GM18499 (cell line): ENCODE results near the gene B3GLCT.

Source experiments
- ATAC-seq: cut with Tn5 transposase; IDR thresholded peaks from one replicate; pipeline ENCODE4 v1.9.1; 2021; ENCODE audit warnings: moderate number of reproducible peaks; ENCODE audit not compliant: insufficient read depth, unreplicated experiment

B3GLCT gene

DNA sequence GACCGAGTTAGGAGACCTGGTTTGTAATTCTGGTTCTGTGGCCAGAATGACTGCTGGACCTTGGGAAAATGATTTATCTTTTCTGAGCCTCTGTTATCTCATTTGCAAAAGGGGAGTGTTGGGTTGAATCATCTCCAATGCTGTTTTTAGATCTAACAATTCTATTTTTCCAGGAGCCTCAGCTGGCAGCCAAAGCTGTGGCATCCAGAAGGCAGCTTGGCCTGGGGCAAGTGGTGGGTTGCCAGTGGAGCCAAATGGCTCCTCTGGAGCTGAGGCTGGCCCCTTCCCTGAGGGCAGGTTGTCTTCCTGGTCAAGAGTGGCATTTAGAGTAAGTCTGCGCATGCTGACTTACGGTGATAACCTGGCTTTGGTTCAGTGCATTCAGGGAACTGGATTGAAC lies 21.3 kb downstream of the B3GLCT start:
- no peak for ATAC-seq

DNA sequence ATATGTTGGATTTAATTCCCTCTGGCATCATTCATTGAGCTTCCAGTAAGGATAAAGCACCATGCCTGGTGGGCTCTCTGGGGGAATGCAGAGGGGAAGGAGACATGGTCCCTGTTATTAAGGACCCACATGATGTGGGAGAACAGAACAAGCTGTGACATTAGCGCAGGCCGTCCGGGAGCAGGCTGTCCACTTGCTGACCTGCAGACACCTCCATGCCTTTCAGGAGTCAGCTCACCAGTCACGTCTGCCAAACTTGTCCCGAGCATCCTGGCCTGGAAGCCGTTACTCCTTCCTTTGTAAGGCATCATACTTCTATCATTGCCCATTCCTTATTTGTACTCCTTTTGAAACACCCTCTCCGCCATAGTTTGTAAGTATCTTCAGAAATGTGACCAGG lies 23.4 kb downstream of the B3GLCT start:
- no peak for ATAC-seq

DNA sequence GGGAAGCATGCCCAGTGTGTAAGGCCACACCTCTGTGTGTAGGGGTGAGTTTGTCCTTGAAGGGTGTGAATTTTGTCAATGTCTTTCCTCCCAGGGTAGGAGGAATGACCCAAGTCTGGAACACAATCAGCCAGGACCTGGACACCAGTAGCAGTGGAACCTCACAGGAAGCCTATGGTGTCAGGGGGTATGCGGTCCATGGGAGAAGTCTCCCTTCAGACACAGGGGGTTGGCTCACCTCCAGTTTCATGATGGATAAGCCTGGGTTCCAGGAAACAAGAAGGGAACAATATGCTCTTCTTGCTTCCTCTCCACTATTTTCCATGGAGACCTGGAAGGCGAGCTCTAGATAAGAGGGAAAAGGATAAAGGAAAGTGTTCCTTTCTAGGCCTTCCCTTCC lies 23.9 kb downstream of the B3GLCT start:
- no peak for ATAC-seq

GRCh38 chr13:31224174-31224669 lies 24.4 kb downstream of the B3GLCT start:
- no peak for ATAC-seq

GRCh38 chr13:31224963-31225559 lies 25.3 kb downstream of the B3GLCT start:
- no peak for ATAC-seq

DNA sequence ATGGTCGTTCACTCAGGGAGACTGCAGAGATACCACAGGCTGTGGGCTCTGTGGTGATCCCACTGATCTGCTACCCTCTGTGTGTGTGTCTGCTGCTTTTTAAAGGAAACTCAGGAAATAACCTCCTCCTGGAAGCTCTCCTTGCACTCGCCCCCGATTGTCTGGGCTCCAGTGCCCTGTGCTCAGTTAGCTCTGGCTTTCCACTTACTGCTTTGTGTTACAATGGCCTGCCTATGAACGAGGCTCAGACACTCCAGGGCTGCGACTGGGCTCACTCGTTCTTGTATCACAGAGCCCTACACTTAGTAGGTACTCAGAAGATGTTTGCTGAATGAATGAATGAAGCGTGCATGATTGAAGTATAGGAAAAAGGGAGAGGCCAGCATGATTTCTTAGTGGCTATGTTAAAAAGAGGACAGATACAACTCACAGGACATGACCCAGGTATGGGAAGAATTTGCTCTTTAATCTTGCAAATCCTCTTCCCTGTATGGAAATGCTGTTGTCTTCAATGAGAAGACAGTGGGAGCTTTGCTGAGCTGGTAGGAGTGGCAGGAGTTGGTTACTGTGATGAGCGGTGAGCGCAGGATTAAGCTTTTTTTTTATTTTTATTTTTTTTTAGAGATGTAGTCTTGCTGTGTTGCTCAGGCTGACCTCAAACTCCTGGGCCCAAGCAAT lies 26.4 kb downstream of the B3GLCT start:
- no peak for ATAC-seq

DNA sequence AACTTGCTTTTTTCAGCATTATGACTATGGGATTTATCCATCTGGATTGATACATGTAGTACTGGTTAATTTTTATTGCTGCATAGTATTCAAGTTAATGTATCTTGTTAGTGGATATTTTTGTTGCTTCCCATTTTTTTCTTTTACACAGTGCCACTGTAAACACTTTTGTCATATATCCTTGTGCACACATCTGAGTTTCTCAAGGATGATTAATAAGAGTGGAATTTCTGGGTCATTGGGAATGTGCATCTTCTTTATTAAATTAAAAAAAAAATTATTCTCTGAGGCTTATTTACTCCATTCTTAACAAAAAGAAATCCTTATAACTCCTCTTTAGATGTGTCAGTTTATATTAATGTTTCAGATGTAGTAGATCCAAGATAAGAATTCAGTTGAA lies 27.3 kb downstream of the B3GLCT start:
- ATAC-seq: no peak

DNA sequence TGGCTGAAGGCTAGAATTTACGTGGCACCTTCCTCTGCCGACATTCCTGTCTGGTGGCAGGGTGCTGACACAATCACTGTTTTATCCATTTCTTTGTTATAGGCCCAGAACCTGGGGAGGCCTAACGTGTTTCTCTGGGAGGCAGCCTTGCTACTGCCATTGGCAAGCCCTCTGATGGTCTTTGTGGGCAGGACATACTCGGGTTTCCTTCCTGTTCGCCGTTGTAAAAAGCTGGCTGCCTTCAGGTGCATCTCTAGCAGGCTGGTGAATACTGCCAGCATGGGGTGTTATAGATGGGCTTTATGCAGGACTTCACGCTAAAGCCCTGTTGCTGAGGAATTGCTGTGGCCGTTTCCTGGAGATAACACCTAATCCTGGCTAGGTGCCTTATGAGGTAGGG lies 28.1 kb downstream of the B3GLCT start:
- ATAC-seq: no peak

- no peak for ATAC-seq
Measured at GRCh38 chr13:31234729-31235128, 35.0 kb downstream of the B3GLCT start.

GRCh38 chr13:31236211-31236786 lies 36.5 kb downstream of the B3GLCT start:
- no peak for ATAC-seq

- ATAC-seq: no peak
Measured at GRCh38 chr13:31240921-31241320, 41.1 kb downstream of the B3GLCT start.

GRCh38 chr13:31242367-31242766 lies 42.6 kb downstream of the B3GLCT start:
- ATAC-seq: no peak

DNA sequence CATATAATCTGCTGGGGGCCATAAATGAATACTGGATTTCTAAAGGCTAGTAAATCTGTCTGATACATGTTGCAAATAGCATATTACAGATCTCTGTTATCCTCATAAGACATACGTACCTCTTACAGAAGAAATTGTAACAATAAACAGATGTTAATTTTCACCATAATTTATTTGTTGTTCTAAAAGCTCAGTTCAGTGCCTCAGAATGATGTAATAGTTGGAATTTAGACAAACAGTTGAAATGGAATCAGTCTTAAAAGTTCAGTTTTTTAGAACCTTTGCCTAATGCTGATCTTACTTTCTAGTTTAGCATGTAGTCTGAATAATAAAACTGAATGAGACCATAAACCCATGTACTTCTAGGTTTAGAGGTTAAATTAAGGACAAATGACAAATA lies 43.1 kb downstream of the B3GLCT start:
- ATAC-seq: no peak

GRCh38 chr13:31245598-31246373 lies 46.0 kb downstream of the B3GLCT start:
- no peak for ATAC-seq

- ATAC-seq: no peak
Measured at GRCh38 chr13:31246918-31247317, 47.1 kb downstream of the B3GLCT start.

- no peak for ATAC-seq
Measured at GRCh38 chr13:31248361-31248760, 48.6 kb downstream of the B3GLCT start.

DNA sequence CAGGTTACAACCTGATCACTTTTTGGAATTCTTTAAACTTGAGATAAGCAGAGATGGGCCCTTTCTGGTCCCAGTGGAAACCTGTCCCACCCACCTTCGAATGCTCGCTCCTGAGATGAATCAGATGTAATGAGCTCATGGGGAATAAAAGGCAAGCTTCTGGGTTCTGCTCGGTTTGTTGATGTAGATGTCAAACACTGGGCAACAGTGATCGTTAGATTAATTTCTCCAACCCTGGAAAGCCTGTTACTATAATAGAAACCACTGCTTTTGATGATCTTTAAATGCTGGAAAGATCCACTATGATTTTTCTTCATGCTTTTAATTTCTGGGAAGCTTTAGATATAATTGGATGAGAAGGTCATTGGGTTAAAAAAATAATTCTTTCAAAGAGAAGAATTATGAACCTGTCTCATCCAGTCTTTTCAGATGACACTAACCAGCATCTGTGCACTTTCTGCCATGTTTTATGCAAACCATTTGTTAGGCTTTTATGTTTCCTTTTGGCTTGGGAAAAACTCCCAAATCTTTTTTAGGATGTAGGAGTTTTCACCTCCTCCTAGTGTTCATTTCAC lies 49.3 kb downstream of the B3GLCT start:
- ATAC-seq: no peak

GRCh38 chr13:31250435-31250834 lies 50.7 kb downstream of the B3GLCT start:
- ATAC-seq: no peak

- ATAC-seq: no peak
Measured at GRCh38 chr13:31261241-31261640, 61.5 kb downstream of the B3GLCT start.

GRCh38 chr13:31263346-31263745 lies 63.6 kb downstream of the B3GLCT start:
- ATAC-seq: no peak

GRCh38 chr13:31264151-31264550 lies 64.4 kb downstream of the B3GLCT start:
- no peak for ATAC-seq
